ENCODE measurements around the gene AIFM2. TPM values are rescaled to one million over a fixed set of nuclear protein-coding genes. Genes with fewer than 3 reads are reported as not detected.
"Not testable (repeated sequence)": the region's sequence is repeated elsewhere in the genome, so short reads cannot be mapped to it uniquely, and the experiment has no call there.

The AIFM2 gene
- total RNA-seq: 10 to 100 TPM; 12.6 to 13.8 TPM

GRCh38 chr10:70132098-70133029 is at the start of gene AIFM2:
Gene AIFM2, minus strand, starts transcription at chr10:70132825. Its CDS starts 8,741 bp downstream, at chr10:70124084.
- Mint-ChIP-seq H3K9me3 (ENCODE audit: low read depth) (no peaks in the 10 kb centered on the region), H3K27me3 (no peaks in the 10 kb centered on the region), H3K4me1 (peaks cover 32% of the 10 kb centered on the region), H3K4me3 (peak within 1 kb of the TSS; percentile 83), H3K36me3 (peaks cover 4% of the 10 kb centered on the region), H3K27ac (peak within 1 kb of the TSS; percentile 83)
- DNase-seq: peak; percentile 65
- peak; percentile 94 for ATAC-seq
- CTCF ChIA-PET: interaction anchor here (1.3 to 3.5 kb wide), 3 partner anchors 14 to 16 kb away, joined by 7 to 16 read pairs (median 15); partner anchors contain the start of gene TYSND1

- ATAC-seq; H3K9me3 Mint-ChIP-seq (ENCODE audit: low read depth); H3K4me1 Mint-ChIP-seq; CTCF ChIA-PET; H3K27ac Mint-ChIP-seq; DNase-seq; H3K36me3 Mint-ChIP-seq; H3K4me3 Mint-ChIP-seq: not testable (repeated sequence)
- peaks cover 13% of the 10 kb centered on the region for H3K27me3 Mint-ChIP-seq
Measured at GRCh38 chr10:70179209-70179608, 46.6 kb upstream of the AIFM2 start.

GRCh38 chr10:70178139-70178725 is 45.6 kb upstream of the AIFM2 start:
- ATAC-seq (no peak), DNase-seq (no peak)
- Mint-ChIP-seq H3K27ac (no peak overlapping the region), H3K4me1 (peaks cover 16% of the 10 kb centered on the region), H3K4me3 (no peak overlapping the region), H3K36me3 (no peaks in the 10 kb centered on the region), H3K27me3 (peaks cover 8% of the 10 kb centered on the region), H3K9me3 (ENCODE audit: low read depth) (peaks cover 3% of the 10 kb centered on the region)
- CTCF ChIA-PET: no interaction called here

DNA sequence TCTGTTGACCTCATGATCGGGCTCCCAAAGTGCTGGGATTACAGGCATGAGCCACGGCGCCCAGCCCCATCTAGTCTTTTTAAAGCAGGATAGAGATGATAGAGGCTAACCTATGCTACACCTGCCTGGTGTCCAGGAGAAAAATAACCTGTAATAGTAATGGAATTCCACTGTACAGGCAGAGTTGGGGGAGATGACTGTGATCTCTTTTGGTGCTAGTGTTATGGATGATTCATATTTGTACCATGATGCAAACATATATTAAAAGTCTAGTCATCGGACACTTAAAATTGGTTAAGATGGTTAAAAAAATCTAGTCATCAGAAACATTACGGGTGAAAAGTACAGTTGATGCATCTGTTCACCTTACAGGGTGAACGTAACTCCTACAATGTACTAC is 43.8 kb upstream of the AIFM2 start:
- Mint-ChIP-seq H3K4me1 (peaks cover 29% of the 10 kb centered on the region), H3K4me3 (no peak overlapping the region), H3K27ac (no peak overlapping the region), H3K27me3 (peaks cover 2% of the 10 kb centered on the region), H3K9me3 (ENCODE audit: low read depth) (peaks cover 3% of the 10 kb centered on the region), H3K36me3 (no peaks in the 10 kb centered on the region)
- DNase-seq (no peak), ATAC-seq (no peak)
- CTCF ChIA-PET: interaction anchor here (0.5 to 2.1 kb wide), 3 partner anchors 9 to 19 kb away, joined by 3 to 6 read pairs (median 3); no protein-coding TSS in a partner anchor

DNA sequence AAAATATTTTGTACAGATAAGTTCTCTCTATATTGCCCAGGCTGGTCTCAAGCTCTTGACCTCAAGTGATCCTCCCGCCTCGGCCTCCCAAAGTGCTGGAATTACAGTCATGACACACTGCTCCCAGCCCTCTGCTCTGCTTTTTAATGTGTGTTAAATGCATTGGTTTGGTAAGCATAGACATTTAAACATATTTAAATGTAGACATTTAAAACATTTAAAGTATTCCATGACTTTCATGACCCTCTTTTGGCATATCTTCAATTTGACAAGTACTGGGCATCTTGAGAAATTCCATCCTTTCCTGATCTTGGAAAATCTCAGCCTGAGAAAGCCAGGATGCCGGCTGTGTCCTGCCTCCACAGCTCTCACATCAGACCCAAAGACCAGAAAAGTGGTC is 42.9 kb upstream of the AIFM2 start:
- Mint-ChIP-seq H3K36me3 (no peaks in the 10 kb centered on the region), H3K27ac (no peak overlapping the region), H3K9me3 (ENCODE audit: low read depth) (peaks cover 3% of the 10 kb centered on the region), H3K27me3 (peaks cover 2% of the 10 kb centered on the region), H3K4me3 (no peak overlapping the region), H3K4me1 (peaks cover 33% of the 10 kb centered on the region)
- DNase-seq: no peak
- CTCF ChIA-PET: interaction anchor here (1.1 to 2.1 kb wide), 4 partner anchors 10 to 189 kb away, joined by 3 to 13 read pairs (median 4); partner anchors contain the start of gene TYSND1
- no peak for ATAC-seq

DNA sequence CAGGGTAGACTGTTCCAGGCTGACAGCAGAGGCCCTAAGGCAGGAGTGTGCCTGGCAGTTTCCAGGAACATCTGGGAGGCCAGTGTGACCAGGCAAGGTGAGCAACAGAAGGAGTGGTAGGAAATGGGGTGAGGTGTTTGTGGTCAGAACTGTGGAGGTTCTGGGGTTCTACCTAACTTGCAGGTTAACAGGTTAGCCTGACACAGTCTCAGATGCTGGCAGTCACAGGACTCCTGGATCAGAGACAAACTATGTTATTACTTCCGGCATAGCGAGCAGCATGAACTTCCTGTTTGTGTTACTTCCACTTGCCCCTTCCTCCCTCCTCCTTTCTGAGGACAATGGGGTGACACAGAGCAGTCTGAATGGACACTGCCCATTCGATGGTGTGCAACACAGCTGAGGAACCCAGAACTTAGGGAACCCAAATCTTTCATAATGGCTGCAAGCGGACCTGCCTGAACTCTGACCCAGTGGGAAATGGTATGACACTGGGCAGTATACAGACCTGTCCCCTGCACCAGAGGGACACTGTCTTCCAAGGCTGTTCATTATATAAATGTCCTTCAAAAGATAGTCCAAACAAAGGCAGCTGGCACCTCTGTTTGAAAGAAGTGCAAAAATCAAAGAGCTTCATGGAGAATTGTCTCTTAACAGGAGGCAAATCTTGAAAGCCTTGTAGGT is 41.6 kb upstream of the AIFM2 start:
- H3K4me1 Mint-ChIP-seq: peaks cover 37% of the 10 kb centered on the region
- peak; percentile 18 for ATAC-seq
- H3K27ac Mint-ChIP-seq: peak overlapping the region; percentile 77
- H3K4me3 Mint-ChIP-seq: peak overlapping the region; percentile 1
- DNase-seq: peak; percentile 70
- H3K27me3 Mint-ChIP-seq: no peaks in the 10 kb centered on the region
- H3K36me3 Mint-ChIP-seq: no peaks in the 10 kb centered on the region
- CTCF ChIA-PET: interaction anchor here (0.9 to 2.1 kb wide), 9 partner anchors 16 to 190 kb away, joined by 3 to 13 read pairs (median 3); partner anchors contain the start of gene TYSND1
- no peaks in the 10 kb centered on the region for H3K9me3 Mint-ChIP-seq (ENCODE audit: low read depth)

DNA sequence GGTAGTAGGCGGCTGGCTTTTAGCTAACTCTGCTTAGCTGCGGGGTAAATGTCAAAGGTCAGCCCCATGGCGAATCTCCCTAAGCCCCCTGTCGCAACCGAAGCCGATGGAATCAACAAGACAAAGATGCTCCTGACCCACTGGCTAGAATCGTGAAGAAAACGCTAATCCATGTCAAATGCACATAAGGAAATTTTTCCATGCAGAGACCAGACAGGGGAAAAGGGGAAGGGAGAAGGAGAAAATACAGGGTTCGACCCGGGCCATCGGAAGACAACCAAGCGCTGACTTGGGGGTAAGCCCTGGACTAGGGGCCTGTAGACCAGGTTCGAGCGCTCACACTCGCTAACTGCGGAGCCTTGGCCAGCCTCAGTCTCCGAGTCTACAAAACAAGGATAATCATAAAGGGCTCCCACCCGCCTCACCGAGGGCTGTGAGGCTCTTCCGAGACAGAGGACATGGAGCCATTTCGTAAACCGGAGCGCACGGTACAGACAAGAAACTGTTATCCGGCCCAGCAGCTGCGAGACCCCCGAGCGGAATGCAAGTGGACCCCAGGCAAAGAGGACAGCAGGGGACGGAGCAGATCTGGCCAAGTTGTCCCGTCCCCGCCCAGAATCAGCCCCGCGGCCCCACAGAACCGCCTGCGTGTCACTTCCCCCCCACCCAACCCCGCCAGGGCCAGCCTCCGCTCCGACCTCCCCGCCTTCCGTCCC is 37.2 kb upstream of the AIFM2 start:
- peak; percentile 4 for ATAC-seq
- H3K27ac Mint-ChIP-seq: peak overlapping the region; percentile 93
- no peaks in the 10 kb centered on the region for H3K27me3 Mint-ChIP-seq
- peaks cover 19% of the 10 kb centered on the region for H3K36me3 Mint-ChIP-seq
- DNase-seq: no peak
- peak overlapping the region; percentile 88 for H3K4me3 Mint-ChIP-seq
- H3K9me3 Mint-ChIP-seq (ENCODE audit: low read depth): no peaks in the 10 kb centered on the region
- CTCF ChIA-PET: interaction anchor here (1.0 to 3.1 kb wide), 9 partner anchors 13 to 210 kb away, joined by 3 to 21 read pairs (median 4); partner anchors contain the start of gene TYSND1
- peaks cover 68% of the 10 kb centered on the region for H3K4me1 Mint-ChIP-seq

DNA sequence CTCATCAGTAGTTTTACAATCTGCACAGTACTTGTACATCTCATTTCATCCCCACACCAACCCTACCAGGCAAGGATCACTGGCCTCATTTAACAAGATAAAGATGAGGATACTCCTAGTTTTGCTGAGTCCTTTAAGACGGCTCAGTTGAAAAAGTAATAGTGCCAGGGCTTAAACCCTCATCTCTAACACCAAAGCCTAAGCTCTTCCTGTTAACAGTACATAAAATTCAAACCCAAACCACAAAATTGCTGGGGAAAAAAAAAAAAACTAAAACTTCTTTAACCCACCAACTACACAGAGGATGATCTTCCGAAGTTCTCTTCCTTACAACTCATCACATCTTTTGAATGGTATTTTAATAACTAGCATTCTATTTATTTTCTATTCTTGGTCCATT is 36.4 kb upstream of the AIFM2 start:
- CTCF ChIA-PET: interaction anchor here (0.9 to 3.1 kb wide), 5 partner anchors 21 to 106 kb away, joined by 3 to 20 read pairs (median 4); partner anchors contain the start of gene TYSND1
- Mint-ChIP-seq H3K4me3 (peak overlapping the region; percentile 88), H3K27me3 (no peaks in the 10 kb centered on the region), H3K9me3 (ENCODE audit: low read depth) (no peaks in the 10 kb centered on the region), H3K36me3 (peaks cover 23% of the 10 kb centered on the region), H3K27ac (peak overlapping the region; percentile 93), H3K4me1 (peaks cover 67% of the 10 kb centered on the region)
- DNase-seq (no peak), ATAC-seq (no peak)

DNA sequence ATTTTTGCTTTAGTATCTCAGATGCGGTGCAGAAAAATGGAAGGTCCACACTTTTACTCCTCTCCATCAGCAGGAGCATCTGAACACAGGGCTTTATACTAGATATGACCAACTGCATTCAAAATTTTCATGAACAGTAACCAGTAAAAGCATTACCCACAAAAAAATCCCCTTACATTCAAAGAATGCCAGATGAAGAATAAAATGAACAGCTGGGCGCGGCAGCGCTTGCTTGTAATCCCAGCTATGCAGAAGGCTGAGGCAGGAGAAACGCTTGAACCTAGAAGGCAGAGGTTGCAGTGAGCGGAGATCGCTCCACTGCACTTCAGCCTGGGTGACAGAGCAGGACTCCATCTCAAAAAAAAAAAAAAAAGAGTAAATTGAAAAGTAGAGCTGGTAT is 34.6 kb upstream of the AIFM2 start:
- Mint-ChIP-seq H3K4me3 (peak overlapping the region; percentile 2), H3K4me1 (peaks cover 74% of the 10 kb centered on the region), H3K27ac (peak overlapping the region; percentile 4), H3K27me3 (no peaks in the 10 kb centered on the region), H3K36me3 (peaks cover 32% of the 10 kb centered on the region), H3K9me3 (ENCODE audit: low read depth) (no peaks in the 10 kb centered on the region)
- CTCF ChIA-PET: interaction anchor here (0.7 to 3.1 kb wide), 5 partner anchors 8 to 63 kb away, joined by 3 to 20 read pairs (median 3); partner anchors contain the start of gene TYSND1
- ATAC-seq: no peak
- no peak for DNase-seq

DNA sequence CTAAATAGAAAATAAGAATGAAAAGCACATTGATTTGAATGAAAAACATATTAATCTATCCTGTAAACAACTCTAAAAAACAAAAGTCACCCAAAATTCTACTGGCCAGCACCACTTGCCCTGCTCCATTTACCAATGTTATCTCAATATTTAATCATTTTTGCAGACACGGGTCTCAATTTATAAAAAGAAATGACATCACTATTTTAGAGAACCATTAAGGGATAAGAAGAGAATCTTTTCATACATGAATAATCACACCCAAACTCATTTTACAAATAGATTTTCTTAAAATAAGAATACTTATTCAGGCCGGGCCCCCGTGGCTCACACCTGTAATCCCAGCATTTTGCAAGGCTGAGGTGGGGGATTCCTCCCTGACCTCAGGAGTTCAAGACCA is 33.8 kb upstream of the AIFM2 start:
- Mint-ChIP-seq H3K9me3 (ENCODE audit: low read depth) (no peaks in the 10 kb centered on the region), H3K27ac (no peak overlapping the region), H3K36me3 (peaks cover 41% of the 10 kb centered on the region), H3K4me1 (peaks cover 75% of the 10 kb centered on the region), H3K27me3 (no peaks in the 10 kb centered on the region), H3K4me3 (no peak overlapping the region)
- ATAC-seq (no peak), DNase-seq (no peak)
- CTCF ChIA-PET: interaction anchor here (0.8 to 1.1 kb wide), 3 partner anchors 33 to 64 kb away, joined by 3 read pairs; no protein-coding TSS in a partner anchor

DNA sequence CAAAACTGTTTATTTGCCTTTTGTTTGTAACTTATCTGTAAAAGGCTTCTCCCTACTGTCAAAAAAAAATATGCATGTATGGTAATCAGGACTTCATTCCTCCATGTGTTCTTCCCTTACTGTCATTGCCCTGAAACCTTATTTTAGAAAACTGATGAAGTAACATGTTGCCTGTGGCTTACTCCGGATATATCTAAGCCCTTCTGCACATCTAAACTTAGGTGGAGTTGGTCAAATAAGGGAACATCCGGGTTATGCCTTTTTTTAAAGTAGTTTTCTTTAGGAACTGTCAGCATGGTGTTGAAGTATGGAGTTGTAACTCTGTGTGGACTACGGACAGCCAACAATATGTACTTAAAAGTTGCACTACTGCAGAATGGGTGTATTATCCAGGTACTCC is 31.5 kb upstream of the AIFM2 start:
- Mint-ChIP-seq H3K36me3 (peaks cover 56% of the 10 kb centered on the region), H3K4me3 (peak overlapping the region; percentile 24), H3K9me3 (ENCODE audit: low read depth) (no peaks in the 10 kb centered on the region), H3K4me1 (peaks cover 78% of the 10 kb centered on the region), H3K27me3 (no peaks in the 10 kb centered on the region), H3K27ac (peak overlapping the region; percentile 23)
- CTCF ChIA-PET: no interaction called here
- ATAC-seq: peak; percentile 11
- no peak for DNase-seq

- H3K4me3 Mint-ChIP-seq: peak overlapping the region; percentile 1
- H3K27ac Mint-ChIP-seq: peak overlapping the region; percentile 70
- H3K9me3 Mint-ChIP-seq (ENCODE audit: low read depth): no peaks in the 10 kb centered on the region
- H3K27me3 Mint-ChIP-seq: no peaks in the 10 kb centered on the region
- DNase-seq (no peak), ATAC-seq (no peak)
- peaks cover 57% of the 10 kb centered on the region for H3K36me3 Mint-ChIP-seq
- CTCF ChIA-PET: interaction anchor here (0.7 to 3.7 kb wide), 3 partner anchors 17 to 70 kb away, joined by 3 to 33 read pairs (median 4); partner anchors contain the start of gene TYSND1
- peaks cover 73% of the 10 kb centered on the region for H3K4me1 Mint-ChIP-seq
Measured at GRCh38 chr10:70163448-70163847, 30.8 kb upstream of the AIFM2 start.

Data from activated CD8-positive, alpha-beta memory T cell treated with anti-CD3 and anti-CD28 coated beads, Interleukin-2, amount 10 ng/mL, durations not matched to agents 7 days and 5 days (primary cell).